IPS-NIHi7 (cell line): Measurements from ENCODE around the gene GRM4.

Experiments used
- DNase-seq: peaks from one replicate; pipeline ENCODE4 v3.0.0; 2012; ENCODE audit warnings: mixed read lengths; ENCODE audit errors: extremely low spot score

GRM4 gene

GRCh38 chr6:34108176-34108575, 37.7 kb downstream of the GRM4 start:
- DNase-seq = no peak

GRCh38 chr6:34106900-34107299, 39.0 kb downstream of the GRM4 start:
- no peak for DNase-seq

GRCh38 chr6:34106421-34106820, 39.5 kb downstream of the GRM4 start:
- DNase-seq = no peak

GRCh38 chr6:34104628-34105027, 41.3 kb downstream of the GRM4 start:
- no peak for DNase-seq

GRCh38 chr6:34104186-34104585, 41.7 kb downstream of the GRM4 start:
- no peak for DNase-seq

DNA sequence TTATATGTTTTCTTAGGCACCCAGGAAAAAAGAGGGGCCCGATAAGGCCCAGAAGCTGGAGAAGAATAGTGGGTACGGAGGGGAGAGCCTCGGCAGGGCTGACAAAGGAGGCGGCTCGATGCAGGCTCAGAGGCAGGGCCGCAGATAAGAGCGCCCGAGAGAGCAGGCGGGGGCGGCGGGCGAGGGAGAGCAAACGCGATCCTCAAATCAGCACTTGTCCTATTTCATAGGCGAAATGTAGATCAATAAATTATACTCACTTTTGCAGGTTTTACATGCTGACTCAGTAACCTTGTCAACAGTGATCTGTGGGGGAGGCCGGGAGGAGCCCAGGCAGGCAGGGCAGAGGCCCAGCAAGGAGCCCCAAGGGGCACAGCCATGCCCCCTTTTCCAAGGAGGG, 42.6 kb downstream of the GRM4 start:
- no peak for DNase-seq

DNA sequence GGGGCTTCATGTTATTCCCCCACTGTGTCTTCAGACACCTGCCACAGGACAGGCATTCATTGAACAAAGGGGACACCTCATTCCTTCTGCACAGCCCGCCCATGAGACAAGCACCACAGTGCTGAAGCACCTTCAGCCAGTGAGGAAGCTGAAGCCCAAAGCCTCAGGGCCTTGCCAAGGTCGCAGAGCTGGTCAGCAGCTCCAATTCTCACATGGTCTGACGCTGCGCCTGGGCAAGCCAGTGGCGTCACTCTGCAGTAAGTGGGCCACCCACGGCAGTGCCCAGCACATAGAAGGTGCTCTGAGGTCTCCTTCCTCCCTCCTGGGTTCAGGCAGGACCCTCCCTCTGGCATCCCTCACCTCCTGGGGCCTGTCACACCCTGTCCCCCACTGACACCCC, 43.2 kb downstream of the GRM4 start:
- no peak for DNase-seq

DNA sequence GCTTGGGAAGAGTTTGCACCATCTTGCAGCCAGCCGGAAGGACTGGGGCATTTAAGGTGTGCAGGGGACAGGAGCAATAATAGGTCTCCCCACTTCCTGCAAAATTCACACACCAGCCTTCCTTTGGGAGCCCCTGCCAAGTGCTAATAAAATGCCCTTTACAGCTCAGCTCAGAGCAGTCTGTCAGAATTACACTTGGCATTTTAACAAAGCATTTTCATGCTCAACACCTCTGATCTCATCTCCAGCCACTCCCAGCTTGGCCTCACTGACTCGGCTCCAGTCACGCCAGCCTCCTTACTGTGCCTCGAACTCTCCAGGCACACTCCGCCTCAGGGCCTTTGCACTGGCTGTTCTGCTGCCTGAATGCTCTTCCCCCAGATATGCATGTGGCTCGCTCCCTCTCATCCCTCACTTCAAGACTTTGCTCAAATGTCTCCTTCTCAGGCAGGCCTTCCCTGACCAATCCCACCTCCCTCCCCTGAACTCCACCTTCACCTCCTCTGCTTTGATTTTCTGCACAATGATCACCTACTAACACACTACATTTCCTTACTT, 43.7 kb downstream of the GRM4 start:
- DNase-seq = no peak

GRCh38 chr6:34100788-34101187, 45.1 kb downstream of the GRM4 start:
- no peak for DNase-seq

GRCh38 chr6:34099878-34100277, 46.0 kb downstream of the GRM4 start:
- DNase-seq = no peak

GRCh38 chr6:34098045-34098936, 47.6 kb downstream of the GRM4 start:
- no peak for DNase-seq

- no peak for DNase-seq
Observed at GRCh38 chr6:34096814-34097213, 49.1 kb downstream of the GRM4 start.

- no peak for DNase-seq
Observed at GRCh38 chr6:34096193-34096592, 49.7 kb downstream of the GRM4 start.

DNA sequence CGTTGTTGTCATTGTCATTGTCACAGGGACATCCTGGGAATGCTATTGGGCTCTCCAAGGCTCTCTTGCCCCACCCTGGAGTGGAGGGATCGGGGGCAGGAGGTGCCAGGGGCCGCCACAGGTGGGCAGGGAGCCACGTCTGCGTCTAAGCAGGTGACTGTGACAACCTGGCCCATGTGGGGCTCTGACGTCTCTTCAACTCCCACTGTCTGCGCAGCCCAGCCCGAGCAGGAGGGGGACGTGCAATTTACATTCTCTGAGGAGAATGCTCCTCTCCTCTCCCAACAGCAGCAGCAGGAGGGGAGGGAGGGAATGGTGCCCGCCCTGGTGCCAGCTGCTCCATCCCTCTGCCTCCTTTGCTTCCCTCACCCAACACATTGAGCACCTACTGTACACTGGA, 50.1 kb downstream of the GRM4 start:
- DNase-seq = no peak

GRCh38 chr6:34095136-34095505, 50.8 kb downstream of the GRM4 start:
- no peak for DNase-seq

GRCh38 chr6:34094474-34095135, 51.3 kb downstream of the GRM4 start:
- DNase-seq = no peak

DNA sequence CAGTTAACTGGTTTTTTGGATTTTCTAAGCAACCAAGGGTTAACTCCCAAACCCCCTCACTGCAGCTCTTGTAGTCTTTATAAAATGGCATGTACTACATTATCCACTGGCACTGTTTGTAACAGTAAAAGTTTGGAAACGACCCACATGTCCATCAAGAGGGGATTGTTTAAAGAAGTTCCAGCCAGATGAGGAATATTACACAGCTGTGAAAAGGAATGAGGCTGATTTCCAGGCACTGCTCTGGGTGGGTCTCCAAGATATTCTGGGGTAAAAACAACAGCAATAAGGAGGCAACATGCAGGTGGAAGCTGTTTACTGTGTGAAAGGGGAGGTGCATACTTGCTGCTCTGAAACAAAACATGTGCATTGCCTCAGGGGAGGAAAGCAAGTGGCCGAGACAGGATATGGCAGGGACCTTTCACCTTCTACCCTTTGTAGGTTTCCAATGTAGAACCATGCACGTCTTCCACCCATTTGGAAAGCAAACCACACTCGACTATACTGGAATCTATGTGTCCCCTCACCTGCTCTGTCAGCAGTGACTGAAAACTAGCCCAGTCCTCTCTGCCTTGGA, 51.9 kb downstream of the GRM4 start:
- no peak for DNase-seq

GRCh38 chr6:34093206-34093605, 52.7 kb downstream of the GRM4 start:
- DNase-seq = no peak

- DNase-seq = no peak
Observed at GRCh38 chr6:34092631-34093030, 53.3 kb downstream of the GRM4 start.

GRCh38 chr6:34090935-34091334, 55.0 kb downstream of the GRM4 start:
- no peak for DNase-seq

DNA sequence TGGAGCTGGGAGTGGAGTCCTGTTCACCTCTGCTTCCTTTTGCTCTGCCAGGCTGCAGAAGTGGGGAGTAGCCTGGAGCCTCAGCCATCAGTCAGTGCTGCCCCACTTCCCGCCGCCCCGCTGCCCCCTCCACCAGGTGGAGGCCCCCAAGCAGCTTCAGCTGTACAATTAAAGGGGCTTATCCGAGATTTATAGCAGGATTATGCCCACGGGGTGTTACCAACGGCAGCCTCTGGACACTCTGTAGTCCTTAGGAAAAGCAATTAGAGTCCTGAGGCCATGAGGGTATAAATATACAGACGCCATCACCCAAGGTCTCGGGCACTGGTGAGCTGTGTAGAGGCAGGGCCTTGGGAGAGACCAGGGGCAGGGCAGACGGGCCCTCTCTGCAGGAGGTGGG, 55.4 kb downstream of the GRM4 start:
- no peak for DNase-seq

GRCh38 chr6:34086558-34086957, 59.3 kb downstream of the GRM4 start:
- no peak for DNase-seq
